ENCODE measurements around the gene POPDC3. TPM values are rescaled to one million over a fixed set of nuclear protein-coding genes. Genes with fewer than 3 reads are reported as not detected.

POPDC3 gene
- total and polyA plus RNA-seq, 2 of the 4 experiments (the other 2 are of a cell fraction) = 22.7 to 25.8 TPM

DNA sequence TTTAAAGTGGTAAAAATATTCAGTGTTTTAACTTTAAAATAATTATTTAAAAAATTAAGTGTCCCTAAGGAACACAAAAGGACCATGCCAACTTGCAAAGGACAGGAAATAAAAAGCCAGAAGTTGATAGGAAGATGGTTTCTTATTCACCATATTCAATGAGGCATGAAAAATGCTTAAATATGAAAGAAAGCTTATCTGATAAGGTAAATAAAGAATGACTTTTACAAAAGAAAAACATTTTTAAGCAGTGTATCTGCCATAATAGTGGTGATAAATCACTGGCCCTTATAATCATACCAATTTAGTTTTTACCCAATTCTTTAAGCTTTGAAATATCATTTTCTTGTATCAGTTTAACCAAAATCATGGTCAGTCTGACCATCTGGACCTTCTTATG, 33.5 kb upstream of the POPDC3 start:
- ATAC-seq (ENCODE audit: low read depth) = no peak

More for the DNA sequence above, 33.5 kb upstream of the POPDC3 start:
- no peak overlapping the region for H3K56ac ChIP-seq (ENCODE audit: extremely low read depth, insufficient read depth, low read length)
- ChIA-PET POLR2A (ENCODE audit: unreplicated experiment) (no interaction called here), CTCF (no interaction called here)
- no peak overlapping the region for H2AK5ac ChIP-seq (ENCODE audit: low read depth, low read length)
- no peak overlapping the region for H3K4me2 ChIP-seq (ENCODE audit: low read depth, low read length)
- no peak overlapping the region for H3K27ac ChIP-seq (ENCODE audit: insufficient read depth, low read length)
- no peak overlapping the region for H3K9ac ChIP-seq (ENCODE audit: low read depth, low read length)
- H2AK9ac ChIP-seq (replicated peaks; ENCODE audit: low read depth, low read length, poor library complexity) = no peak overlapping the region
- no peak overlapping the region for H3K14ac ChIP-seq (replicated peaks; ENCODE audit: low read depth, low read length)
- H3K4me1 ChIP-seq (ENCODE audit: control insufficient read depth, insufficient read depth, low read length) = peaks cover 12% of the 10 kb centered on the region
- H2BK15ac ChIP-seq (ENCODE audit: low read depth, low read length) = no peak overlapping the region
- H3K27me3 ChIP-seq (ENCODE audit: control insufficient read depth, insufficient read depth, low read length) = no peaks in the 10 kb centered on the region
- no peak overlapping the region for H4K8ac ChIP-seq (ENCODE audit: low read depth in 2 of 2, low read length in 2 of 2)
- no peak overlapping the region for H2AFZ ChIP-seq (replicated peaks; ENCODE audit: low read length, poor library complexity)
- no peaks in the 10 kb centered on the region for H4K20me1 ChIP-seq (ENCODE audit: insufficient read depth, low read length)
- TF ChIP-seq CHD1 (IDR thresholded peaks at IDR 0.05; ENCODE audit: low read depth, low read length) = no peak
- no peak for TF ChIP-seq NFE2L2 (IDR thresholded peaks at IDR 0.05; ENCODE audit: low read depth, low read length)
- no peak for TF ChIP-seq FOS (IDR thresholded peaks at IDR 0.05; ENCODE audit: low read depth, low read length)
- TF ChIP-seq USF2 (IDR thresholded peaks at IDR 0.05; ENCODE audit: low read depth, low read length) = no peak
- TF ChIP-seq MAFK (IDR thresholded peaks at IDR 0.05; ENCODE audit: low read depth, low read length) = no peak
- TF ChIP-seq RFX5 (IDR thresholded peaks at IDR 0.05; ENCODE audit: low read depth, low read length) = no peak
- no peak for TF ChIP-seq CTCF (conservative IDR thresholded peaks at IDR 0.05; ENCODE audit: low read depth, low read length)
- TF ChIP-seq POLR2A (IDR thresholded peaks at IDR 0.05; ENCODE audit: low read depth, low read length) = no peak
- TF ChIP-seq MAZ (IDR thresholded peaks at IDR 0.05; ENCODE audit: borderline replicate concordance, low read depth, low read length) = no peak
- no peak for TF ChIP-seq CEBPB (IDR thresholded peaks at IDR 0.05; ENCODE audit: low read depth, low read length)
- no peak for TF ChIP-seq SMC3 (IDR thresholded peaks at IDR 0.05; ENCODE audit: low read depth, low read length)
- peaks cover 3% of the 10 kb centered on the region; the same call in 1 of the 2 replicates for H3K9me1 ChIP-seq (ENCODE audit: insufficient read depth, low read length)
- H2BK5ac ChIP-seq (ENCODE audit: low read depth, low read length, poor library complexity, severe bottlenecking) = no peak overlapping the region
- H2BK120ac ChIP-seq (ENCODE audit: low read depth, low read length) = no peak overlapping the region
- H3K4me3 ChIP-seq (ENCODE audit: insufficient read depth, low read depth, low read length) = no peak overlapping the region
- no peak overlapping the region for H3K4ac ChIP-seq (ENCODE audit: low read depth, low read length)
- no peaks in the 10 kb centered on the region for H3K36me3 ChIP-seq (ENCODE audit: control insufficient read depth, insufficient read depth, low read length)
- no peak overlapping the region for H4K5ac ChIP-seq (ENCODE audit: low read depth, low read length)
- in situ Hi-C loops (cut with MboI; ENCODE audit: low sequenced_read_pairs) (no loop called here), dilution Hi-C loops (cut with HindIII; ENCODE audit: low sequenced_read_pairs, unreplicated experiment) (no loop called here), intact Hi-C loops (cut with micrococcal nuclease) (no loop called here)
- DNase-seq = no peak
- H4K91ac ChIP-seq (ENCODE audit: insufficient read depth, low read depth, low read length) = no peak overlapping the region
- H3K9me3 ChIP-seq (ENCODE audit: control insufficient read depth, insufficient read depth, low read length) = no peaks in the 10 kb centered on the region
- H3K79me1 ChIP-seq (ENCODE audit: low read depth in 1 of 2, low read length in 2 of 2) = no peaks in the 10 kb centered on the region
- H3K23ac ChIP-seq (ENCODE audit: low read depth, low read length) = no peak overlapping the region
- H3K18ac ChIP-seq (ENCODE audit: low read depth, low read length) = no peak overlapping the region
- no TSS peak for BruUV-seq (replicated peaks)
- H2BK20ac ChIP-seq (ENCODE audit: low read depth, low read length) = no peak overlapping the region

All from IMR-90 (cell line).